Subcutaneous abdominal adipose tissue (tissue), 5 donors: ENCODE measurements around the gene PRUNE2.
A peak's percentile ranks its signal among the peaks of the same experiment; 100 is the strongest.

ENCODE experiments used
- H3K27ac ChIP-seq: one replicate; pipeline ENCODE4 v1.7.0; 2013; ENCODE audit warnings: low read depth, mild to moderate bottlenecking, inconsistent platforms, low read length, moderate library complexity
- H3K27me3 ChIP-seq, 5 donors: one replicate each; pipeline ENCODE4 v1.7.0; 2013; ENCODE audit warnings: low read length in 5 of 5, inconsistent platforms in 1 of 5; ENCODE audit not compliant: control insufficient read depth in 5 of 5, insufficient read depth in 4 of 5
- H3K36me3 ChIP-seq, 5 donors: one replicate each; pipeline ENCODE4 v1.7.0; 2013; ENCODE audit warnings: low read length in 5 of 5; ENCODE audit not compliant: control insufficient read depth in 5 of 5, insufficient read depth in 5 of 5
- H3K4me1 ChIP-seq, 5 donors: one replicate each; pipeline ENCODE4 v1.7.0; 2013; ENCODE audit warnings: low read length in 5 of 5, mild to moderate bottlenecking in 3 of 5, moderate library complexity in 1 of 5; ENCODE audit not compliant: control insufficient read depth in 5 of 5, insufficient read depth in 5 of 5
- H3K4me3 ChIP-seq, 5 donors: one replicate each; pipeline ENCODE4 v1.7.0; 2013; ENCODE audit warnings: low read length in 5 of 5, low read depth in 1 of 5
- H3K9ac ChIP-seq, 5 donors: one replicate each; pipeline ENCODE4 v1.7.0; 2013; ENCODE audit warnings: low read length in 5 of 5, mild to moderate bottlenecking in 4 of 5, moderate library complexity in 3 of 5
- H3K9me3 ChIP-seq, 5 donors: one replicate each; pipeline ENCODE4 v1.7.0; 2013; ENCODE audit warnings: low read length in 5 of 5; ENCODE audit not compliant: control insufficient read depth in 5 of 5
- donor health status: healthy.
- donor health status: healthy.
- donor health status: healthy.
- donor health status: healthy.
- donor health status: healthy.

PRUNE2 gene

GRCh38 chr9:76580188-76580587 is 325.7 kb downstream of the PRUNE2 start:
- no peaks in the 10 kb centered on the region for H3K36me3 ChIP-seq
- H3K4me3 ChIP-seq: no peak overlapping the region
- H3K9me3 ChIP-seq: no peaks in the 10 kb centered on the region
- no peak overlapping the region for H3K27ac ChIP-seq
- H3K27me3 ChIP-seq: no peaks in the 10 kb centered on the region
- H3K4me1 ChIP-seq: no peaks in the 10 kb centered on the region
- no peak overlapping the region for H3K9ac ChIP-seq

DNA sequence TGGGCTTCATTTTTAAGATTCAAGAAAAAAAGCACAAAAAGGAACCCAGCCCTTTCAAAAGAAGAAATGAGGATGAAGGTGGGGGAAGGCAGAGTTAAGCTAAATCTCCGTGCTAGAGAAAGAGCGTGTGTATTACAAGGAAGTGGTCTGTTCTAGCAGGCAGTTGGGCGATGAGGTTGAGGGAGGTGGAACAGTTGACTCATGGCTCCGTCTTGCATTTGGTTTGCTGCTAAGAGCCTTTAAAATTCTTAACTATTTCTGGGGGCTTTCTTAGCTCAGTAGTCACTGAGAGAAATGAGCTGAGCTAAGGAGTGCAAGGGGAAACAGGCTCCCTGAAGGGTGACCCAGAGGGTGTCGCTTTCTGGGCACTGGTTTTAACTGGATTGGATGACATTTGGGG is 329.6 kb downstream of the PRUNE2 start:
- Histone ChIP-seq H3K4me1 (peaks cover 0 to 7% (median 0%) of the 10 kb centered on the region in 5 donors), H3K27me3 (no peaks in the 10 kb centered on the region), H3K9ac (no peak overlapping the region), H3K36me3 (no peaks in the 10 kb centered on the region), H3K27ac (no peak overlapping the region), H3K4me3 (no peak overlapping the region), H3K9me3 (no peaks in the 10 kb centered on the region)

GRCh38 chr9:76575761-76576160 is 330.2 kb downstream of the PRUNE2 start:
- peaks cover 0 to 2% (median 1%) of the 10 kb centered on the region in 5 donors for H3K9me3 ChIP-seq
- H3K4me1 ChIP-seq: peaks cover 0 to 7% (median 0%) of the 10 kb centered on the region in 5 donors
- H3K4me3 ChIP-seq: no peak overlapping the region
- H3K36me3 ChIP-seq: no peaks in the 10 kb centered on the region
- H3K9ac ChIP-seq: no peak overlapping the region
- no peak overlapping the region for H3K27ac ChIP-seq
- no peaks in the 10 kb centered on the region for H3K27me3 ChIP-seq

DNA sequence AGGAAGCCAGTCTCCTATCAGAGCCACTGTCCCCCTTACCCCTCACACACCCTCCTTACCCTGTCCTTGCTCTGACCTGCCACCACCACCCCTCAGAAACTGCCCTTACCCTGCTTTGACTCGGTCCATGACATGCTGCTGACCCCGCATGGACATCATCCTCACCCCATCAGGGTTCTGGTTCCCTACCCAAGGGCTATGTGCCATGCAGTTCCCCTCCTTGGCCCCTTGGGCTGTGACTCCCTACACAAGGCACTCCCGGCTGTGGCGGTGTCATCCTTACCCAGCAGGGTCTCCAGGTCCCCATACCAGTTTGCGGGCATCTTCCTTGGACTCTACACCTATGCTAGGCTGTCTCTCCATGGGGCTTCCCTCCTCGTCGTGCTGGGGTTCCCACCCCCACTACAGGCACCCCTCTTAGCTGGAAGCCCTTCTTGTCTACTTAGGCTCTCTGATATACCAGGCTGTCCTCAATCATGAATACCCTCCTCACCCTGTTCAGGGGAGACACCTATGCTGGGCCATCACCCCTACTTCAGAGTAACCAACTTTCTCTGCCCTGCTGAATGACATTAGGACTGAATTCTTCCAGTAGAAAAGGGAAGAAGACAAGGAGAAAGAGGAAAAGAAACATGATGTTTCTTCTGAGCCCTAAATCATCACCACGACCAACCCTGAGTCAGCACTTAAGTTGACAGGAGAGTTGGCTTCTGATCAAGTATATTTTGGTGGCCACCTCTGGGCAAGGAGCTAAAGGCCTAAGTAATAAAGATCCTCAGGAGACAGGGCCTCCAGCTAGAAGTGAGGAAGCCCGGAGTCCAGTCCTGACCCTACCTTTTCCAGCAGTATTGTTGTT is 331.8 kb downstream of the PRUNE2 start:
- H3K27ac ChIP-seq: no peak overlapping the region
- no peaks in the 10 kb centered on the region for H3K36me3 ChIP-seq
- no peak overlapping the region for H3K9ac ChIP-seq

DNA sequence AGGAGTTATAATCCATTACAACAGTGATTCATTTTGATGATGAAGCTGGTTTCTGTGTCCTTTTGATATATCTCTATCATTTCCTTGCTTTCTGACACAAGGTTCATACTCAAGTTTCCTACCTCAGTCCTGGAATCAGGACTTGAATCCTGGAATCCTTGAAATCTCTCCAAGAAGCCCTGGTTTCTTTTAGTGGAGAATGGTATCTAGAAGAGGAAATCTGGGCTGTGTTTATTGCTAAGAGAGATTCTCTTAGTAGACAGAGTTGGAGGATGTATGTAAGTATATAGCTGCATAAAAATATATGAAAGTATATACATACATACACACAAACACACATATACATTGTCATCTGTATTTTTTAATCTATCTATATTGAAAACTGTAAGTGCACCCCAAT is 332.5 kb downstream of the PRUNE2 start:
- H3K27me3 ChIP-seq: no peaks in the 10 kb centered on the region
- H3K4me1 ChIP-seq: peaks cover 0 to 7% (median 0%) of the 10 kb centered on the region in 5 donors
- H3K36me3 ChIP-seq: no peaks in the 10 kb centered on the region
- peaks cover 0 to 11% (median 9%) of the 10 kb centered on the region in 5 donors for H3K9me3 ChIP-seq
- no peak overlapping the region for H3K9ac ChIP-seq
- H3K27ac ChIP-seq: no peak overlapping the region
- no peak overlapping the region for H3K4me3 ChIP-seq

More for the DNA sequence above, 331.8 kb downstream of the PRUNE2 start:
- Histone ChIP-seq H3K27me3 (no peaks in the 10 kb centered on the region), H3K9me3 (peaks cover 0 to 11% (median 9%) of the 10 kb centered on the region in 5 donors), H3K4me3 (no peak overlapping the region), H3K4me1 (peaks cover 0 to 7% (median 0%) of the 10 kb centered on the region in 5 donors)

DNA sequence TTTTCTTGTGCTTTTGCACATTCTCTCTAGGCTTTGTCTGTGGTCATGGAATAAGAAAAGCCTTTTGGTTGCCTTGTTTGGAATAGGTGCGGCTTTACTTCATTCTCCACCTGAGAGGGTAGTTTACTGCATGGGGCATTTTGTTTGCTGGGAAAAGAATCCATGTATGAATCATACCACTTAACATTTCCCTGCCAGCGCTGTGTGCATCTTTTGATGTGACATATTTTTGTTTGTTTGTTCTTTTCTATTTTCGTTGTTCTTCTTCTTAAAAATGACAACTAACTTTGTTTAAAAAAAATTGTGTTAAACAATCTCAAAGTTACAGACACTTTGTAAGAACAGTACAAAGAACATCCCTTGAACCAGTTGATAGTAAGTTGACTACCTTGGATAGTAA is 333.8 kb downstream of the PRUNE2 start:
- no peak overlapping the region for H3K27ac ChIP-seq
- H3K9ac ChIP-seq: no peak overlapping the region
- peaks cover 0 to 7% (median 0%) of the 10 kb centered on the region in 5 donors for H3K4me1 ChIP-seq
- no peaks in the 10 kb centered on the region for H3K27me3 ChIP-seq
- H3K4me3 ChIP-seq: no peak overlapping the region
- peaks cover 0 to 11% (median 9%) of the 10 kb centered on the region in 5 donors for H3K9me3 ChIP-seq
- no peaks in the 10 kb centered on the region for H3K36me3 ChIP-seq

DNA sequence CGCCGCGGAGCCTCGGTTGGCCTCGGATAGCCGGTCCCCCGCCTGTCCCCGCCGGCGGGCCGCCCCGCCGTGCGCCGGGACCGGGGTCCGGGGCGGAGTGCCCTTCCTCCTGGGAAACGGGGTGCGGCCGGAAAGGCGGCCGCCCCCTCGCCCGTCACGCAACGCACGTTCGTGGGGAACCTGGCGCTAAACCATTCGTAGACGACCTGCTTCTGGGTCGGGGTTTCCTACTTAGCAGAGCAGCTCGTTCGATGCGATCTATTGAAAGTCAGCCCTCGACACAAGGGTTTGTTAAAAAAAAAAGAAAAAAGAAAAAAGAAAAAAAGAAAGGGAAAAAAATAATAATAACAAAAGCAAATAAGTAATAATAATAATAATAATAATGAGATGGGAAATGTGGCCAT is 334.2 kb downstream of the PRUNE2 start:
- Histone ChIP-seq H3K4me3 (peak overlapping the region in 4 of 5 donors; percentile 56 to 62 (median 58)), H3K27ac (no peak overlapping the region)

GRCh38 chr9:76571288-76571687 is 334.6 kb downstream of the PRUNE2 start:
- peaks cover 0 to 11% (median 9%) of the 10 kb centered on the region in 5 donors for H3K9me3 ChIP-seq
- no peaks in the 10 kb centered on the region for H3K27me3 ChIP-seq
- H3K4me1 ChIP-seq: peaks cover 0 to 7% (median 0%) of the 10 kb centered on the region in 5 donors
- peak overlapping the region in 1 of 5 donors; percentile 10 for H3K9ac ChIP-seq
- no peaks in the 10 kb centered on the region for H3K36me3 ChIP-seq
- H3K27ac ChIP-seq: no peak overlapping the region
- peak overlapping the region; percentile 56 to 64 (median 59) for H3K4me3 ChIP-seq

More for the DNA sequence above, 334.2 kb downstream of the PRUNE2 start:
- peaks cover 0 to 7% (median 0%) of the 10 kb centered on the region in 5 donors for H3K4me1 ChIP-seq
- no peaks in the 10 kb centered on the region for H3K36me3 ChIP-seq
- H3K9ac ChIP-seq: peak overlapping the region in 1 of 5 donors; percentile 10
- H3K9me3 ChIP-seq: peaks cover 0 to 11% (median 9%) of the 10 kb centered on the region in 5 donors
- H3K27me3 ChIP-seq: no peaks in the 10 kb centered on the region

GRCh38 chr9:76570826-76571225 is 335.1 kb downstream of the PRUNE2 start:
- Histone ChIP-seq H3K9ac (no peak overlapping the region), H3K4me1 (peaks cover 0 to 7% (median 0%) of the 10 kb centered on the region in 5 donors), H3K27ac (no peak overlapping the region), H3K9me3 (peaks cover 0 to 11% (median 9%) of the 10 kb centered on the region in 5 donors), H3K36me3 (no peaks in the 10 kb centered on the region), H3K4me3 (peak overlapping the region in 2 of 5 donors; percentile 59 to 62), H3K27me3 (no peaks in the 10 kb centered on the region)

- H3K27me3 ChIP-seq: no peaks in the 10 kb centered on the region
- no peak overlapping the region for H3K9ac ChIP-seq
- peaks cover 0 to 11% (median 9%) of the 10 kb centered on the region in 5 donors for H3K9me3 ChIP-seq
- H3K4me3 ChIP-seq: no peak overlapping the region
- no peaks in the 10 kb centered on the region for H3K36me3 ChIP-seq
- H3K4me1 ChIP-seq: peaks cover 0 to 1% (median 0%) of the 10 kb centered on the region in 5 donors
- no peak overlapping the region for H3K27ac ChIP-seq
Measured at GRCh38 chr9:76567086-76567485, 338.8 kb downstream of the PRUNE2 start.
